Measurements from ENCODE around the gene ZPBP2.
A peak's percentile ranks its signal among the peaks of the same experiment; 100 is the strongest.
"Not testable (repeated sequence)": the region's sequence is repeated elsewhere in the genome, so short reads cannot be mapped to it uniquely, and the experiment has no call there.

The ZPBP2 gene

GRCh38 chr17:39852239-39852638 lies 15.8 kb upstream of the ZPBP2 start:
- Histone ChIP-seq H3F3A (ENCODE audit: insufficient read depth, low read length) (0 out of 2 replicates have a peak, but pooled peaks cover 4% of the 10 kb centered on the region), H2AFZ (ENCODE audit: low read length) (no peak overlapping the region), H3K4me1 (ENCODE audit: insufficient read depth, low read length, severe bottlenecking) (peaks cover 60% of the 10 kb centered on the region), H3K9me2 (ENCODE audit: low read depth, low read length) (no peaks in the 10 kb centered on the region), H3K9ac (ENCODE audit: low read length) (no peak overlapping the region), H3K79me2 (ENCODE audit: insufficient read depth, low read length) (peaks cover 90% of the 10 kb centered on the region), H3K27me3 (ENCODE audit: insufficient read depth, low read length) (no peaks in the 10 kb centered on the region), H3K36me3 (ENCODE audit: insufficient read depth, low read length) (peaks cover 72% of the 10 kb centered on the region), H3K27ac (ENCODE audit: low read depth, low read length, poor library complexity, severe bottlenecking) (peak overlapping the region; percentile 39), H3K4me3 (ENCODE audit: low read depth, low read length, poor library complexity, severe bottlenecking) (no peak overlapping the region), H4K20me1 (ENCODE audit: insufficient read depth, low read length) (no peaks in the 10 kb centered on the region), H3K4me2 (ENCODE audit: low read length) (no peak overlapping the region), H3K9me3 (ENCODE audit: low read length) (no peaks in the 10 kb centered on the region)
- TF ChIP-seq CTCF (IDR thresholded peaks at IDR 0.05; ENCODE audit: low read length) (no peak), EZH2 (IDR thresholded peaks at IDR 0.05; ENCODE audit: borderline replicate concordance, low read length) (no peak)

GRCh38 chr17:39854909-39855308 lies 13.1 kb upstream of the ZPBP2 start:
- H3K79me2 ChIP-seq (ENCODE audit: insufficient read depth, low read length), result peaks cover 90% of the 10 kb centered on the region
- peak overlapping the region; percentile 46 for H3K27ac ChIP-seq (ENCODE audit: low read depth, low read length, poor library complexity, severe bottlenecking)

GRCh38 chr17:39855911-39856649 lies 11.9 kb upstream of the ZPBP2 start:
- H3K4me3 ChIP-seq (ENCODE audit: low read depth, low read length, poor library complexity, severe bottlenecking); H3K27me3 ChIP-seq (ENCODE audit: insufficient read depth, low read length); H3K4me2 ChIP-seq (ENCODE audit: low read length); H3K9me2 ChIP-seq (ENCODE audit: low read depth, low read length); H3K9ac ChIP-seq (ENCODE audit: low read length); H3K9me3 ChIP-seq (ENCODE audit: low read length); H4K20me1 ChIP-seq (ENCODE audit: insufficient read depth, low read length); H3F3A ChIP-seq (ENCODE audit: insufficient read depth, low read length); H2AFZ ChIP-seq (ENCODE audit: low read length); H3K27ac ChIP-seq (ENCODE audit: low read depth, low read length, poor library complexity, severe bottlenecking): not testable (repeated sequence)
- Histone ChIP-seq H3K36me3 (ENCODE audit: insufficient read depth, low read length) (peaks cover 81% of the 10 kb centered on the region), H3K79me2 (ENCODE audit: insufficient read depth, low read length) (peaks cover 99% of the 10 kb centered on the region), H3K4me1 (ENCODE audit: insufficient read depth, low read length, severe bottlenecking) (peaks cover 68% of the 10 kb centered on the region)

More at GRCh38 chr17:39854909-39855308, 13.1 kb upstream of the ZPBP2 start:
- Histone ChIP-seq H4K20me1 (ENCODE audit: insufficient read depth, low read length) (no peaks in the 10 kb centered on the region), H3K9me2 (ENCODE audit: low read depth, low read length) (no peaks in the 10 kb centered on the region), H3K9me3 (ENCODE audit: low read length) (no peaks in the 10 kb centered on the region), H2AFZ (ENCODE audit: low read length) (no peak overlapping the region), H3K27me3 (ENCODE audit: insufficient read depth, low read length) (no peaks in the 10 kb centered on the region), H3K4me1 (ENCODE audit: insufficient read depth, low read length, severe bottlenecking) (peaks cover 56% of the 10 kb centered on the region), H3K9ac (ENCODE audit: low read length) (no peak overlapping the region), H3K4me2 (ENCODE audit: low read length) (peak overlapping the region; percentile 8; the same call in 1 of the 2 replicates), H3K4me3 (ENCODE audit: low read depth, low read length, poor library complexity, severe bottlenecking) (no peak overlapping the region), H3F3A (ENCODE audit: insufficient read depth, low read length) (0 out of 2 replicates have a peak, but pooled peaks cover 4% of the 10 kb centered on the region), H3K36me3 (ENCODE audit: insufficient read depth, low read length) (peaks cover 76% of the 10 kb centered on the region)
- TF ChIP-seq CTCF (IDR thresholded peaks at IDR 0.05; ENCODE audit: low read length) (no peak), EZH2 (IDR thresholded peaks at IDR 0.05; ENCODE audit: borderline replicate concordance, low read length) (no peak)

GRCh38 chr17:39861235-39861634 lies 6.8 kb upstream of the ZPBP2 start:
- no peak overlapping the region for H2AFZ ChIP-seq (ENCODE audit: low read length)
- H3K9ac ChIP-seq (ENCODE audit: low read length), result peak overlapping the region; percentile 98
- no peaks in the 10 kb centered on the region for H4K20me1 ChIP-seq (ENCODE audit: insufficient read depth, low read length)
- H3K9me3 ChIP-seq (ENCODE audit: low read length), result no peaks in the 10 kb centered on the region
- TF ChIP-seq CTCF (IDR thresholded peaks at IDR 0.05; ENCODE audit: low read length) (no peak), EZH2 (IDR thresholded peaks at IDR 0.05; ENCODE audit: borderline replicate concordance, low read length) (no peak)
- peaks cover 86% of the 10 kb centered on the region for H3K79me2 ChIP-seq (ENCODE audit: insufficient read depth, low read length)
- H3K9me2 ChIP-seq (ENCODE audit: low read depth, low read length), result no peaks in the 10 kb centered on the region
- no peaks in the 10 kb centered on the region for H3K27me3 ChIP-seq (ENCODE audit: insufficient read depth, low read length)
- peak overlapping the region; percentile 86 for H3K4me3 ChIP-seq (ENCODE audit: low read depth, low read length, poor library complexity, severe bottlenecking)
- H3K4me2 ChIP-seq (ENCODE audit: low read length), result peak overlapping the region; percentile 99
- peaks cover 13% of the 10 kb centered on the region for H3F3A ChIP-seq (ENCODE audit: insufficient read depth, low read length)
- H3K36me3 ChIP-seq (ENCODE audit: insufficient read depth, low read length), result peaks cover 49% of the 10 kb centered on the region
- peaks cover 66% of the 10 kb centered on the region for H3K4me1 ChIP-seq (ENCODE audit: insufficient read depth, low read length, severe bottlenecking)
- peak overlapping the region; percentile 99 for H3K27ac ChIP-seq (ENCODE audit: low read depth, low read length, poor library complexity, severe bottlenecking)

Measured in OCI-LY1 (cell line).